Karpas-422 (cell line): ENCODE data around the gene IQCK. TPM values are rescaled to one million over a fixed set of nuclear protein-coding genes. Genes with fewer than 3 reads are reported as not detected.
A peak's percentile ranks its signal among the peaks of the same experiment; 100 is the strongest.

Experiments used
- DNase-seq: peaks from one replicate; pipeline ENCODE4 v3.0.0-alpha.2; 2015
- H2AFZ ChIP-seq: fragments of 200-600 bp; sonication (generic); 2 replicates; pipeline ENCODE4 v1.6.1; 2014; ENCODE audit warnings: antibody characterized with exemption, low read length, mixed read lengths
- H3K27ac ChIP-seq: fragments of 200-600 bp; sonication (generic); 2 replicates; pipeline ENCODE4 v1.5.1; 2014; ENCODE audit warnings: mild to moderate bottlenecking, low read length, moderate library complexity
- H3K27me3 ChIP-seq: fragments of 200-600 bp; sonication (generic); 2 replicates; pipeline ENCODE4 v1.6.1; 2014; ENCODE audit warnings: low read length, mixed read lengths
- H3K36me3 ChIP-seq: fragments of 200-600 bp; sonication (generic); 2 replicates; pipeline ENCODE4 v1.6.1; 2014; ENCODE audit warnings: low read length, mixed read lengths; ENCODE audit not compliant: insufficient read depth
- H3K4me1 ChIP-seq: fragments of 200-600 bp; sonication (generic); 2 replicates; pipeline ENCODE4 v1.6.1; 2014; ENCODE audit warnings: mild to moderate bottlenecking, low read length, mixed read lengths
- H3K4me2 ChIP-seq: fragments of 200-600 bp; sonication (generic); 2 replicates; pipeline ENCODE4 v1.6.1; 2014; ENCODE audit warnings: low read length, low read depth, mild to moderate bottlenecking; ENCODE audit not compliant: poor library complexity, severe bottlenecking
- H3K4me3 ChIP-seq: fragments of 200-600 bp; sonication (generic); 2 replicates; pipeline ENCODE4 v1.5.1; 2014; ENCODE audit warnings: mild to moderate bottlenecking, antibody characterized with exemption, low read length, mixed read lengths
- H3K79me2 ChIP-seq: fragments of 200-600 bp; sonication (generic); 2 replicates; pipeline ENCODE4 v1.6.1; 2014; ENCODE audit warnings: mild to moderate bottlenecking, low read length, mixed read lengths
- H3K9ac ChIP-seq: fragments of 200-600 bp; sonication (generic); 2 replicates; pipeline ENCODE4 v1.6.0; 2014; ENCODE audit warnings: low read length
- H3K9me2 ChIP-seq: fragments of 200-600 bp; sonication (generic), shearing (Covaris generic); replicated peaks from 2 replicates; pipeline ENCODE4 v1.6.0; 2014; ENCODE audit warnings: mild to moderate bottlenecking, low read length, moderate library complexity; ENCODE audit not compliant: insufficient read depth
- H3K9me3 ChIP-seq: fragments of 300-700, 200-600 bp; sonication (generic); 2 replicates; pipeline ENCODE4 v1.6.1; 2014; ENCODE audit warnings: low read length, mixed read lengths
- H4K20me1 ChIP-seq: fragments of 200-600 bp; sonication (generic); 2 replicates; pipeline ENCODE4 v1.6.1; 2014; ENCODE audit warnings: mild to moderate bottlenecking, antibody characterized with exemption, low read length, low read depth; ENCODE audit not compliant: insufficient read depth
- total RNA-seq: library from RNA; depleted of rRNA; stranded (reverse); fragments of >200 nt; shearing (Covaris generic); gene quantifications from 2 replicates; pipeline ENCODE4 v1.2.3, GENCODE V29; 2014; ENCODE audit warnings: low replicate concordance

IQCK gene
- total RNA-seq, 1 experiment from 2014 or later, result 4.9 TPM

DNA sequence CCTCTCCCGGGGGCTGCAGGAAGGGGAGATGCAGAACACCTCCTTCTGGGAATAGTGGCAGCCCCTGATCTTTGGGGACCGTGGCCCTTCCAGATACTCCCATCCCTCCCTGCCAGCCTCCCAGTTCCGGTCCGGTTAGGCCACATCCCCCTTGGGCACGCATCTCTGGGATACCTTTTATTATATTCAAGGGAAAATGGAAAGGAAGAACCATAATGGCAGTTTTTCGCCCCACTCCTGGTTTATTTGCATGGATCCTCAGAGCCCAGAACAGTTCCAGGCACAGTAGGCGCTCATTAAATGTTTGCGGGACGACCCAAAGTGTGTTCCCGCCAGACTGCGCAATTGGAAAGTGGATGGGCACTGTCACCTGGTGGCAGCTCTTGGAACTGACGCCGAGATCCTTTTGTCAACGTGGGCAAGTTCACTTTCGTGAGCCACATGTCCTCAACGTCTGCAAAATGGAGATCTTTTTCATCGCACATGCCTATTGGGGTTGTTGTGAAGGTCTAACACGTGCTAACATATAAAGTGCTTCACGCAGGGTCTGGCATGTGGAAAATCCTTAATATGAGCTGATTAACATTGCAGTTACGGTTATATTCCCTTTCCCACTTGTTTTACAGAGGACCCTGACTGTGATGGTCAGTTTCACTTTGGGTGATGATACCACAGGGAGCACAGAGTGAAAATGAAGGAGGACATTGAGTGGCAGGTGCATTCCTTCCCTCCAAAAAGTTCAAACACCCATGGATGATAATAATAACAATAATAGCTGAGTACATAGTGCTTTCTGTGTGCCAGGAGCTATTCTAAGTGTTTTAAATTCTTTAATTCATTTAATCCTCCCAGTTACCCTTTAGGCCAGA lies 168.2 kb downstream of the IQCK start:
- peak; percentile 69 for DNase-seq
- Histone ChIP-seq H4K20me1 (no peaks in the 10 kb centered on the region), H3K27ac (no peak overlapping the region), H3K27me3 (no peaks in the 10 kb centered on the region), H3K4me2 (no peak overlapping the region), H3K9ac (no peak overlapping the region), H3K4me3 (no peak overlapping the region), H3K9me3 (no peaks in the 10 kb centered on the region), H3K36me3 (no peaks in the 10 kb centered on the region), H3K4me1 (no peaks in the 10 kb centered on the region), H3K9me2 (no peaks in the 10 kb centered on the region), H3K79me2 (no peaks in the 10 kb centered on the region), H2AFZ (no peak overlapping the region)

- H3K9ac ChIP-seq, result no peak overlapping the region
- H3K9me2 ChIP-seq, result no peaks in the 10 kb centered on the region
- H3K27ac ChIP-seq, result no peak overlapping the region
- no peak overlapping the region for H2AFZ ChIP-seq
- no peaks in the 10 kb centered on the region for H3K27me3 ChIP-seq
- H3K79me2 ChIP-seq, result no peaks in the 10 kb centered on the region
- no peaks in the 10 kb centered on the region for H3K36me3 ChIP-seq
- H3K4me2 ChIP-seq, result no peak overlapping the region
- no peak overlapping the region for H3K4me3 ChIP-seq
- DNase-seq, result no peak
- no peaks in the 10 kb centered on the region for H3K4me1 ChIP-seq
- no peaks in the 10 kb centered on the region for H4K20me1 ChIP-seq
- H3K9me3 ChIP-seq, result no peaks in the 10 kb centered on the region
These were observed 170.8 kb downstream of the IQCK start for GRCh38 chr16:19888834-19889233.

DNA sequence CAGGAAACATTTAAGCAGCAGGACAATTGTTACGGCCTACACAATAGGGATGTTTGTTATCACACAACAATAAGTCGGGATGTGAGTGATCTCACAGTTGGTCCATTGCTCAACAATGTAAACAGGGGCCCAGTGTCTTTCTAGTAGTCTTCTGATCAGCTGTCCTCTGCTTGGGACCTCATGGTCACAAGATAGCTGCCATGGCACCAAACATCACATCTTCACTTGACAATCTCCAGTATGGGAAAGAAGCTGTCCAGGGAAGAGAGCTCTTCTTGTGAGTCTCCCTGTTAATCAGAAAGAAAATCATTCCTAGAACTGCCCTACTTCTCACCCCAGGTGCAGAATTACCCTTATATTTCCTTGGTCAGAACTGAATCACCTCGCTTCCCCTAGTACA lies 172.8 kb downstream of the IQCK start:
- no peaks in the 10 kb centered on the region for H3K36me3 ChIP-seq
- H3K4me2 ChIP-seq, result no peak overlapping the region
- H2AFZ ChIP-seq, result no peak overlapping the region
- H3K9me2 ChIP-seq, result no peaks in the 10 kb centered on the region
- no peaks in the 10 kb centered on the region for H3K9me3 ChIP-seq
- no peak overlapping the region for H3K9ac ChIP-seq
- no peak for DNase-seq
- no peak overlapping the region for H3K27ac ChIP-seq
- no peaks in the 10 kb centered on the region for H4K20me1 ChIP-seq
- H3K79me2 ChIP-seq, result no peaks in the 10 kb centered on the region
- no peaks in the 10 kb centered on the region for H3K4me1 ChIP-seq
- no peaks in the 10 kb centered on the region for H3K27me3 ChIP-seq
- no peak overlapping the region for H3K4me3 ChIP-seq

DNA sequence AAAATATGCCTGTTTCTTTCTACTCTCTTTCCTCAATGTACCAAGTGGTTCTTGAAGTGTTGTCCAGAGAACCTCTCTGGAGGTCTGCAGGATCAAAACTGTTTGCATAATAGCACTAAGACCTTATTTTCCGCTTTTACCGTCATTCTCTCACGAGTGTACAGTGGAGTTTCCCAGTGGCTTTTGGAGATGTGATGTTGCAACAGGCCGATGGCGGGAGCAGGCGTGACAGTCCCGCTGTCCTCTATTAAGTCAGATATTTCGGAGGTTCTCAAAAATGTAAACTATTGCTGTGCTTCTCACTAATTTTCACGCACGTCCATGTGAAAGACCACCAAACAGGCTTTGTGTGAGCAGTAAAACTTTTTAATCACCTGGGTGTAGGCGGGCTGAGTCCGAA lies 174.8 kb downstream of the IQCK start:
- no peaks in the 10 kb centered on the region for H3K36me3 ChIP-seq

DNA sequence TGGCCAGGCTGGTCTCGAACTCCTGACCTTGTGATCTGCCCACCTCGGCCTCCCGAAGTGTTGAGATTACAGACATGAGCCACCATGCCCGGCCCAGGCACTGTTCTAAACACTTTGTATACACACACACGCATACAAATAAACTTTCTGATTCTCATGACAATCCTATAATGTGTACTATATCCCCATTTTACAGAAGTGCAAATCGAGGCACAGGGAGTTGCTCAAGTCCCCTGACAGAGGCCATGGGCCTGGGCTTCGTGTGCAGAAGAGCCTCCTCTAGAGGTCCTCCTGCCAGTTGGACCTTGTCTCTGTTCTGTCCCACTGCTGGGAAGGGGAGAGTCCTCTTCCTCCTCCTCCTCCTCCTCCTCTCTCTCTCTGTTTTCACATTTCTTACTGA lies 176.5 kb downstream of the IQCK start:
- Histone ChIP-seq H3K79me2 (no peaks in the 10 kb centered on the region), H3K9me2 (no peaks in the 10 kb centered on the region), H3K36me3 (no peaks in the 10 kb centered on the region), H3K4me2 (no peak overlapping the region), H3K4me3 (no peak overlapping the region), H3K27ac (no peak overlapping the region), H4K20me1 (no peaks in the 10 kb centered on the region), H3K27me3 (no peaks in the 10 kb centered on the region), H3K4me1 (no peaks in the 10 kb centered on the region), H3K9me3 (no peaks in the 10 kb centered on the region), H3K9ac (no peak overlapping the region), H2AFZ (no peak overlapping the region)
- no peak for DNase-seq

More for the DNA sequence above, 174.8 kb downstream of the IQCK start:
- no peaks in the 10 kb centered on the region for H3K27me3 ChIP-seq
- H3K4me2 ChIP-seq, result no peak overlapping the region
- DNase-seq, result no peak
- no peak overlapping the region for H3K9ac ChIP-seq
- no peaks in the 10 kb centered on the region for H4K20me1 ChIP-seq
- H3K4me3 ChIP-seq, result no peak overlapping the region
- H3K9me3 ChIP-seq, result no peaks in the 10 kb centered on the region
- no peaks in the 10 kb centered on the region for H3K4me1 ChIP-seq
- H3K27ac ChIP-seq, result no peak overlapping the region
- no peaks in the 10 kb centered on the region for H3K79me2 ChIP-seq
- H2AFZ ChIP-seq, result no peak overlapping the region
- no peaks in the 10 kb centered on the region for H3K9me2 ChIP-seq

DNA sequence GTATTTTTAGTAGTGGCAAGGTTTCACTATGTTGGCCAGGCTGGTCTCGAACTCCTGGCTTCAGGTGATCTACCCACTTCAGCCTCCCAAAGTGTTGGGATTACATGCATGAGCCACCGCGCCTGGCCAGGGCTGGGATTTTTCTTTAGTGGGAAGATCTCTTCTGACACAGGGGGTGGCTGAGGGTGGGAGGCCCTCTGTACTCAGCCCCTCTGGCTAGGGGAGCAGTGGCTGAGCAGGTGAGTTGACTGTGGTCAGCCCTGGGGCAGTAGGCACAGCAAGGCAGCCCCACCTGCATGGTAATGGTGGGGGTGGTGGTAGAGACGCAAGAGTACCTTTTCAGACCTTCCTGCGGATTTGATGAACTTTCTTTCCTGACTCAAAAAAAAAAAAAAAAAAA lies 178.9 kb downstream of the IQCK start:
- Histone ChIP-seq H3K4me1 (no peaks in the 10 kb centered on the region), H3K27me3 (no peaks in the 10 kb centered on the region), H3K36me3 (no peaks in the 10 kb centered on the region), H3K79me2 (no peaks in the 10 kb centered on the region), H4K20me1 (no peaks in the 10 kb centered on the region), H3K9me3 (no peaks in the 10 kb centered on the region), H3K4me3 (no peak overlapping the region), H3K9me2 (no peaks in the 10 kb centered on the region), H2AFZ (no peak overlapping the region), H3K4me2 (no peak overlapping the region), H3K27ac (no peak overlapping the region), H3K9ac (no peak overlapping the region)
- DNase-seq, result no peak

GRCh38 chr16:19898166-19898565 lies 180.1 kb downstream of the IQCK start:
- H3K79me2 ChIP-seq, result no peaks in the 10 kb centered on the region
- DNase-seq, result no peak

GRCh38 chr16:19898924-19899604 lies 181.0 kb downstream of the IQCK start:
- Histone ChIP-seq H2AFZ (no peak overlapping the region), H3K4me1 (no peaks in the 10 kb centered on the region), H3K4me2 (no peak overlapping the region), H3K36me3 (no peaks in the 10 kb centered on the region), H3K9ac (no peak overlapping the region), H4K20me1 (no peaks in the 10 kb centered on the region), H3K27ac (no peak overlapping the region), H3K27me3 (no peaks in the 10 kb centered on the region), H3K9me3 (no peaks in the 10 kb centered on the region), H3K79me2 (no peaks in the 10 kb centered on the region), H3K4me3 (no peak overlapping the region), H3K9me2 (no peaks in the 10 kb centered on the region)
- peak; percentile 69 for DNase-seq

More at GRCh38 chr16:19898166-19898565, 180.1 kb downstream of the IQCK start:
- no peaks in the 10 kb centered on the region for H4K20me1 ChIP-seq
- no peaks in the 10 kb centered on the region for H3K27me3 ChIP-seq
- no peaks in the 10 kb centered on the region for H3K9me2 ChIP-seq
- no peak overlapping the region for H3K27ac ChIP-seq
- H3K4me2 ChIP-seq, result no peak overlapping the region
- no peak overlapping the region for H2AFZ ChIP-seq
- no peaks in the 10 kb centered on the region for H3K36me3 ChIP-seq
- H3K9ac ChIP-seq, result no peak overlapping the region
- H3K9me3 ChIP-seq, result no peaks in the 10 kb centered on the region
- H3K4me1 ChIP-seq, result no peaks in the 10 kb centered on the region
- no peak overlapping the region for H3K4me3 ChIP-seq
